Adrenal gland (tissue), 5 donors: ENCODE data around the gene A3GALT2.

Source experiments
- POLR2A ChIP-seq, 2 donors: fragments of 450-650 bp; IDR thresholded peaks; one replicate each; pipeline ENCODE4 v1.6.1; 2017; ENCODE audit warnings: antibody characterized with exemption in 2 of 2, mild to moderate bottlenecking in 2 of 2, moderate library complexity in 1 of 2
- TF ChIP-seq, protein P1 (sequence below), 6 experiments: fragments of 450-650 bp in 4 of 6; fragments of 200-600 bp in 2 of 6; sonication (generic) in 1 of 6; IDR thresholded peaks; 1 replicate in 5 of 6; 2 replicates in 1 of 6; pipeline versions ENCODE4 v1.5.1 to v1.8.0; 2016 to 2021; ENCODE audit warnings: antibody characterized with exemption in 6 of 6, mild to moderate bottlenecking in 2 of 6, moderate library complexity in 1 of 6
- donor health status: DM: no; HTN: no; CAD: no.

DNA sequence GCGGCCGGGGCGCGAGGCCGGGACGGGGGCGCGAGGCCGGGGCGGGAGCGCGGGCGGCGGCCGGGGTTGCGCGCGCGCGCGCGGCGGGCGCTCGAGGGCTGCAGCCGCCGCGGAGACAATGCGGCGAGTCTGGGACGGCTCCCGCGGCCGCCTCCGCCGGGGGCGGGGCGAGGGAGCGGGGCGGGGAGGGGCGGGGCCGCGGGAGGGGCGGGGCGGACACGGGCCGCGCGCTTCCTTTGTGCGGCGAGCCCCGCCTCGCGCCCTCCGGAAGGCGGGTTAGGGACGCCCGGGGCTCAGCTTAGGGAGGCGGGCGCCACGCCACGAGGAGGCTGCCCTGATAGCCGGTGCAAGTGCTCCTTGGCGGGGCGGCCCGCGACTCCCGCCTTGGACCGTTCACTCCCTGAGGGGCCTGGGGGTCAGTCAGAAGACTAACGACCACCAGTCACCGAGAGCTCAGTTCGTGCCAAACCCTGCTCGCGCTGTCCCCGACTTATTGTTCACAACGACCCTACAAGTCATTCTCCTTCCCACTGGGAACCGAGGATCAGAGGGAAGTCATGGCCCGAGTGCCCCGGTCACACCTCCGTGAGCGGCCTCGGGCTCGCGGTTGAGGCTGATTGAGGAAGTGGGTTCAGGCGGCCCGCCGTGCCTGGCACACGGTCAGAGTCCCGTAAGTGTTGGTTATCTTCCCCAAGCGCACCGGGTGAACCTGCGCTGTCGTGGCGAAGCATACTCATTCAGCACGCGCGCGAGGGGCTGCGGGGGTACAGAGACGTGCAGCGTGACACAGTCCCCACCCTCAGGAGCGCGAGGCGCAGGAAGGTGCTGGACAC lies 29.1 kb upstream of the A3GALT2 start:
- TF ChIP-seq, protein P1, sequence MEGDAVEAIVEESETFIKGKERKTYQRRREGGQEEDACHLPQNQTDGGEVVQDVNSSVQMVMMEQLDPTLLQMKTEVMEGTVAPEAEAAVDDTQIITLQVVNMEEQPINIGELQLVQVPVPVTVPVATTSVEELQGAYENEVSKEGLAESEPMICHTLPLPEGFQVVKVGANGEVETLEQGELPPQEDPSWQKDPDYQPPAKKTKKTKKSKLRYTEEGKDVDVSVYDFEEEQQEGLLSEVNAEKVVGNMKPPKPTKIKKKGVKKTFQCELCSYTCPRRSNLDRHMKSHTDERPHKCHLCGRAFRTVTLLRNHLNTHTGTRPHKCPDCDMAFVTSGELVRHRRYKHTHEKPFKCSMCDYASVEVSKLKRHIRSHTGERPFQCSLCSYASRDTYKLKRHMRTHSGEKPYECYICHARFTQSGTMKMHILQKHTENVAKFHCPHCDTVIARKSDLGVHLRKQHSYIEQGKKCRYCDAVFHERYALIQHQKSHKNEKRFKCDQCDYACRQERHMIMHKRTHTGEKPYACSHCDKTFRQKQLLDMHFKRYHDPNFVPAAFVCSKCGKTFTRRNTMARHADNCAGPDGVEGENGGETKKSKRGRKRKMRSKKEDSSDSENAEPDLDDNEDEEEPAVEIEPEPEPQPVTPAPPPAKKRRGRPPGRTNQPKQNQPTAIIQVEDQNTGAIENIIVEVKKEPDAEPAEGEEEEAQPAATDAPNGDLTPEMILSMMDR (IDR thresholded peaks at IDR 0.05): peak in 1 of 6 experiments; percentile 2
- TF ChIP-seq POLR2A (IDR thresholded peaks at IDR 0.05): peak in 1 of 2 donors; percentile 18
